GM21825 (cell line): Measurements from ENCODE around the gene SIPA1L3.
"Not testable (repeated sequence)": the region's sequence is repeated elsewhere in the genome, so short reads cannot be mapped to it uniquely, and the experiment has no call there.

Experiments used
- ATAC-seq: cut with Tn5 transposase; IDR thresholded peaks from one replicate; pipeline ENCODE4 v1.9.1; 2021; ENCODE audit warnings: mild to moderate bottlenecking, moderate library complexity; ENCODE audit not compliant: unreplicated experiment

Gene SIPA1L3

GRCh38 chr19:37907735-37908455, 887 bp downstream of the SIPA1L3 start:
- no peak for ATAC-seq

- no peak for ATAC-seq
These were observed 2.7 kb downstream of the SIPA1L3 start for GRCh38 chr19:37909661-37910199.

- no peak for ATAC-seq
These were observed 7.9 kb downstream of the SIPA1L3 start for GRCh38 chr19:37914908-37915307.

- no peak for ATAC-seq
These were observed 13.8 kb downstream of the SIPA1L3 start for GRCh38 chr19:37920591-37921450.

- ATAC-seq, result not testable (repeated sequence)
These were observed 17.6 kb downstream of the SIPA1L3 start for GRCh38 chr19:37924573-37924972.

GRCh38 chr19:37925212-37925611, 18.2 kb downstream of the SIPA1L3 start:
- ATAC-seq, result no peak

- ATAC-seq, result no peak
These were observed 19.2 kb downstream of the SIPA1L3 start for GRCh38 chr19:37926255-37926654.

GRCh38 chr19:37926711-37927110, 19.7 kb downstream of the SIPA1L3 start:
- no peak for ATAC-seq

- peak; percentile 60 for ATAC-seq
These were observed 21.7 kb downstream of the SIPA1L3 start for GRCh38 chr19:37928527-37929286.

GRCh38 chr19:37929355-37929923, 22.4 kb downstream of the SIPA1L3 start:
- ATAC-seq, result no peak

- no peak for ATAC-seq
These were observed 23.4 kb downstream of the SIPA1L3 start for GRCh38 chr19:37930416-37930815.

- ATAC-seq, result peak; percentile 40
These were observed 25.1 kb downstream of the SIPA1L3 start for GRCh38 chr19:37931881-37932655.

- no peak for ATAC-seq
These were observed 26.3 kb downstream of the SIPA1L3 start for GRCh38 chr19:37932985-37933936.

- no peak for ATAC-seq
These were observed 26.9 kb downstream of the SIPA1L3 start for GRCh38 chr19:37933937-37934358.

GRCh38 chr19:37935341-37935740, 28.3 kb downstream of the SIPA1L3 start:
- no peak for ATAC-seq

GRCh38 chr19:37936166-37936565, 29.2 kb downstream of the SIPA1L3 start:
- no peak for ATAC-seq

- no peak for ATAC-seq
These were observed 29.9 kb downstream of the SIPA1L3 start for GRCh38 chr19:37936886-37937285.

GRCh38 chr19:37938353-37938752, 31.3 kb downstream of the SIPA1L3 start:
- no peak for ATAC-seq
